ENCODE measurements around the gene DYNLT2. TPM values are rescaled to one million over a fixed set of nuclear protein-coding genes. Genes with fewer than 3 reads are reported as not detected.

The DYNLT2 gene
- polyA plus RNA-seq, 1 of the 3 experiments (the other 2 are of a cell fraction), result 0.81 TPM

- peak; percentile 18; the same call in 1 of the 2 replicates for TF ChIP-seq YY1 (IDR thresholded peaks at IDR 0.05; ENCODE audit: low read depth)
- no peak; the same call in 1 of the 2 replicates for TF ChIP-seq TAF1 (IDR thresholded peaks at IDR 0.05; ENCODE audit: borderline replicate concordance, low read depth, low read length)
- no peak for TF ChIP-seq NRF1 (IDR thresholded peaks at IDR 0.05; ENCODE audit: low read depth, low read length)
- no peak for TF ChIP-seq USF1 (IDR thresholded peaks at IDR 0.05; ENCODE audit: borderline replicate concordance, low read depth)
- TF ChIP-seq GABPA (IDR thresholded peaks at IDR 0.05; ENCODE audit: low read depth), result no peak
- TF ChIP-seq TEAD4 (IDR thresholded peaks at IDR 0.05; ENCODE audit: borderline replicate concordance, insufficient read depth), result no peak
- TF ChIP-seq ZBTB33 (IDR thresholded peaks at IDR 0.05; ENCODE audit: borderline replicate concordance, low read depth), result no peak
- no peak for TF ChIP-seq FOXJ3 (CRISPR knock-in tag; IDR thresholded peaks at IDR 0.05)
- no peak for TF ChIP-seq REST (IDR thresholded peaks at IDR 0.05; ENCODE audit: low read depth, low read length)
- TF ChIP-seq USF2 (IDR thresholded peaks at IDR 0.05; ENCODE audit: borderline replicate concordance, low read depth, low read length), result no peak
Observed at GRCh38 chr6:169789944-169790927, 38.9 kb upstream of the DYNLT2 start (continued).
